Measurements from ENCODE around the gene MAP3K4. TPM values are rescaled to one million over a fixed set of nuclear protein-coding genes. Genes with fewer than 3 reads are reported as not detected.

MAP3K4 gene
- total and polyA plus RNA-seq, 2 donors from 2014 or later, result 13.0 to 52.8 TPM

DNA sequence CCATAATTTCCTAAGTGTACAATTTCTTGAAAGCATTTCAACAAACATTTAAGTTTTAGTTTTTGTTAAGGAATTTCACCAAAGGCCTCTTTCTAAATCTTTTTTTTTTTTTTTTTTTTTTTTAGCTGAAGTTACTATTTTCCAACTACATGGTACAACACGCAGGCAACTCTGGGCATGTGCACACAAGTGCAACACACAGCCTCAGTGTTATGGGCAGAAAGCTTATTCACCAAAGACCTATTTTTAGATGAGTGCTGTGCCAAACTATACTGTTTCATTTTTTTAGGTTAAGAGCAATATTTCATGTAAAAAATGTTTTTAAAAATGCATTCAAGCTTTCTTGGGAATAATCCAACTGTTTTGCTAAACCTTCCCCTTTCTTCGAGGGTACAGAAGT is 42.0 kb upstream of the MAP3K4 start:
- FAIRE-seq (no peak), DNase-seq (no peak)
- Histone ChIP-seq H3K36me3 (ENCODE audit: control insufficient read depth in 2 of 3, insufficient read depth in 3 of 3, low read length in 3 of 3) (no peaks in the 10 kb centered on the region), H3K27ac (ENCODE audit: low read depth in 2 of 2, low read length in 2 of 2) (no peak overlapping the region), H3K4me1 (ENCODE audit: control insufficient read depth in 2 of 3, insufficient read depth in 2 of 3, low read depth in 1 of 3, low read length in 3 of 3) (no peaks in the 10 kb centered on the region), H3K9ac (ENCODE audit: low read length in 3 of 3) (no peak overlapping the region), H3K9me3 (ENCODE audit: control insufficient read depth in 2 of 3, insufficient read depth in 1 of 3, low read length in 3 of 3) (no peaks in the 10 kb centered on the region), H3K27me3 (ENCODE audit: control insufficient read depth, insufficient read depth, low read length) (no peaks in the 10 kb centered on the region), H3K4me3 (ENCODE audit: low read length in 3 of 3) (no peak overlapping the region)
- intact Hi-C loops (cut with DNase I), result no loop called here
- TF ChIP-seq, protein P1, sequence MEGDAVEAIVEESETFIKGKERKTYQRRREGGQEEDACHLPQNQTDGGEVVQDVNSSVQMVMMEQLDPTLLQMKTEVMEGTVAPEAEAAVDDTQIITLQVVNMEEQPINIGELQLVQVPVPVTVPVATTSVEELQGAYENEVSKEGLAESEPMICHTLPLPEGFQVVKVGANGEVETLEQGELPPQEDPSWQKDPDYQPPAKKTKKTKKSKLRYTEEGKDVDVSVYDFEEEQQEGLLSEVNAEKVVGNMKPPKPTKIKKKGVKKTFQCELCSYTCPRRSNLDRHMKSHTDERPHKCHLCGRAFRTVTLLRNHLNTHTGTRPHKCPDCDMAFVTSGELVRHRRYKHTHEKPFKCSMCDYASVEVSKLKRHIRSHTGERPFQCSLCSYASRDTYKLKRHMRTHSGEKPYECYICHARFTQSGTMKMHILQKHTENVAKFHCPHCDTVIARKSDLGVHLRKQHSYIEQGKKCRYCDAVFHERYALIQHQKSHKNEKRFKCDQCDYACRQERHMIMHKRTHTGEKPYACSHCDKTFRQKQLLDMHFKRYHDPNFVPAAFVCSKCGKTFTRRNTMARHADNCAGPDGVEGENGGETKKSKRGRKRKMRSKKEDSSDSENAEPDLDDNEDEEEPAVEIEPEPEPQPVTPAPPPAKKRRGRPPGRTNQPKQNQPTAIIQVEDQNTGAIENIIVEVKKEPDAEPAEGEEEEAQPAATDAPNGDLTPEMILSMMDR (IDR thresholded peaks at IDR 0.05; ENCODE audit: borderline replicate concordance, extremely low read depth, insufficient read depth), result no peak

DNA sequence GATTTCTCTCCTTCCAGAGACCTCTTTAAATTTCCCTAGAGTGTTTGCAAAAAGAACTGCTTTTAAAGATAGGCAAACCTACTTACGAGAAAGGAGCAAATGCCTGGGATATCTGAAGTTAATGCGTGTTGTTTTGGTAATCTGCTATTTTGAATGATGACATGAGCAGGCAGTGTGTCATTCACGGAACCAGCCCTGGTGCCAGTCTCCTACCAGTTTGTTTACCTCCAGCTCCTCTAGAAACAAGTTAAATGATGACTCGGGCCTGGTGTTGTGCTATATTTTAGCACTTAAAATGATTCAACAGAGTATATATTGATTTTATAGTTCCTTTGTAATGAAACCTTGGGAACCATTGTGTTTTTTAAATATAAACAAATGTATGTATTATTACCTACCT is 41.1 kb upstream of the MAP3K4 start:
- H3K9me3 ChIP-seq (ENCODE audit: control insufficient read depth in 2 of 3, insufficient read depth in 1 of 3, low read length in 3 of 3), result no peaks in the 10 kb centered on the region
- H3K9ac ChIP-seq (ENCODE audit: low read length in 3 of 3), result no peak overlapping the region
- TF ChIP-seq, protein P1 (IDR thresholded peaks at IDR 0.05; ENCODE audit: borderline replicate concordance, extremely low read depth, insufficient read depth), result no peak
- no peaks in the 10 kb centered on the region for H3K36me3 ChIP-seq (ENCODE audit: control insufficient read depth in 2 of 3, insufficient read depth in 3 of 3, low read length in 3 of 3)
- intact Hi-C loops (cut with DNase I), result no loop called here
- H3K4me3 ChIP-seq (ENCODE audit: low read length in 3 of 3), result no peak overlapping the region
- no peak overlapping the region for H3K27ac ChIP-seq (ENCODE audit: low read depth in 2 of 2, low read length in 2 of 2)
- H3K4me1 ChIP-seq (ENCODE audit: control insufficient read depth in 2 of 3, insufficient read depth in 2 of 3, low read depth in 1 of 3, low read length in 3 of 3), result no peaks in the 10 kb centered on the region
- DNase-seq (no peak), FAIRE-seq (no peak)
- H3K27me3 ChIP-seq (ENCODE audit: control insufficient read depth, insufficient read depth, low read length), result no peaks in the 10 kb centered on the region

DNA sequence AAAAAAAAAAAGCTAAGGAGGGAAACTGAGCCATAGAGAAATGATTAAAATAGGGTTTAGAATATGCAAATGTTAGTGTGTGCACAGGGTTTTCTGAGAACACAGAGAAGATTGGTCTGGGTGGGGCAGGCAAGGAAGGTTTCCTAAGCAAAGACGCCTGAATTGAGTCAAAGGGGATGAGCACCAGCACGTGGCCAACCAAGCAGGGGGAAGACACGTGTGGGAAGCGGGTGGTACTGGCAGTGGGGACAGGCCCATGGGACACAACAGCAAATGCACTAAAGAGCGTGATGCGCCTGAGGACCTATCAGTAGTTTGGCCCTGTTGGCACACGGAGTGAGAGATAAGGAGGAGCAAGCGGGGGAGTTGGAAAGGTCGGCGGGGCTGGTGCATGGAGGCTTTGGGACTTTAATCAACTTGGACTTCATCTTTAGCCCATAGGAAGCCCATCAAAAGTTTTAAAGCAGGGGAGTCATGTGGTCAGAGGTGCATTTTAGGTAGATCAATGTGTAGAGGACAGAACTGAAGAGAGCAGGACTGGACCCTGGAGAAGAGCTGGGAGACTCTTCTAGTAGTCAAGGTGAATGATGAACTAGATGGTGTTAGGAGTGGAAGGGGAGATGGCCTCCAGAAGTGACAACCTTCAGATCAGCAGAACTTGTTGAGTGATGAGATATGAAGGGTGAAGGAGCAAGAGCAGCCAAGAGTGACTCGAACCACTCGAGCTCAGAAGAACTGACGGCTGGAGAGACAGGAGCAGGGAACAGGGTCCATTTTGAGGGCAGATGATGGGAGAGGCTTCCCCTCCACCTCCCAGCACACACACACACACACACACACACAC is 40.2 kb upstream of the MAP3K4 start:
- TF ChIP-seq, protein P1 (IDR thresholded peaks at IDR 0.05; ENCODE audit: borderline replicate concordance, extremely low read depth, insufficient read depth), result no peak
- H3K4me3 ChIP-seq (ENCODE audit: low read length in 3 of 3), result no peak overlapping the region
- no peak for DNase-seq
- no peaks in the 10 kb centered on the region for H3K9me3 ChIP-seq (ENCODE audit: control insufficient read depth in 2 of 3, insufficient read depth in 1 of 3, low read length in 3 of 3)
- intact Hi-C loops (cut with DNase I), result no loop called here
- no peaks in the 10 kb centered on the region for H3K36me3 ChIP-seq (ENCODE audit: control insufficient read depth in 2 of 3, insufficient read depth in 3 of 3, low read length in 3 of 3)
- no peak for FAIRE-seq
- no peak overlapping the region for H3K27ac ChIP-seq (ENCODE audit: low read depth in 2 of 2, low read length in 2 of 2)
- H3K27me3 ChIP-seq (ENCODE audit: control insufficient read depth, insufficient read depth, low read length), result no peaks in the 10 kb centered on the region
- H3K9ac ChIP-seq (ENCODE audit: low read length in 3 of 3), result no peak overlapping the region
- H3K4me1 ChIP-seq (ENCODE audit: control insufficient read depth in 2 of 3, insufficient read depth in 2 of 3, low read depth in 1 of 3, low read length in 3 of 3), result no peaks in the 10 kb centered on the region
